Lung (tissue), 12 donors: Measurements from ENCODE around the gene RER1. TPM values are rescaled to one million over a fixed set of nuclear protein-coding genes. Genes with fewer than 3 reads are reported as not detected.
A peak's percentile ranks its signal among the peaks of the same experiment; 100 is the strongest.

Experiments used
- ATAC-seq: fragments of 200-7000 bp; cut with Tn5 transposase; one replicate; pipeline ENCODE4 v1.9.1; 2020; ENCODE audit warnings: moderate number of reproducible peaks; ENCODE audit not compliant: insufficient read depth, low FRiP score
- DNase-seq, 3 donors: peaks; one replicate each; pipeline ENCODE4 v3.0.0-alpha.2; 2013 to 2017
- H3K27ac ChIP-seq, 2 donors: one replicate each; pipeline ENCODE4 v1.5.1; 2013; ENCODE audit warnings: mild to moderate bottlenecking in 2 of 2, moderate library complexity in 2 of 2, control low read depth in 1 of 2, inconsistent platforms in 1 of 2, low read depth in 1 of 2, low read length in 1 of 2
- H3K27me3 ChIP-seq, 3 donors: one replicate each; pipeline ENCODE4 v1.5.1; 2013; ENCODE audit warnings: low read length in 2 of 3; ENCODE audit not compliant: control insufficient read depth in 3 of 3, insufficient read depth in 3 of 3
- H3K36me3 ChIP-seq, 4 donors: one replicate each; pipeline ENCODE4 v1.5.1; 2013; ENCODE audit warnings: low read length in 4 of 4, mild to moderate bottlenecking in 1 of 4, moderate library complexity in 1 of 4; ENCODE audit not compliant: control insufficient read depth in 4 of 4, insufficient read depth in 4 of 4
- H3K4me1 ChIP-seq, 5 donors: one replicate each; pipeline ENCODE4 v1.5.1; 2013; ENCODE audit warnings: low read length in 5 of 5, mild to moderate bottlenecking in 2 of 5, moderate library complexity in 1 of 5; ENCODE audit not compliant: control insufficient read depth in 5 of 5, insufficient read depth in 5 of 5
- H3K4me3 ChIP-seq: one replicate; pipeline ENCODE4 v1.5.1; 2013; ENCODE audit warnings: mild to moderate bottlenecking, control low read depth, moderate library complexity
- H3K9ac ChIP-seq, 2 donors: one replicate each; pipeline ENCODE4 v1.5.1; 2013; ENCODE audit warnings: low read length in 2 of 2, control low read depth in 1 of 2; ENCODE audit not compliant: insufficient read depth in 1 of 2
- H3K9me3 ChIP-seq, 4 donors: one replicate each; pipeline ENCODE4 v1.5.1; 2013; ENCODE audit warnings: low read length in 3 of 4, mild to moderate bottlenecking in 1 of 4, moderate library complexity in 1 of 4; ENCODE audit not compliant: control insufficient read depth in 4 of 4, insufficient read depth in 3 of 4
- CTCF ChIP-seq: IDR thresholded peaks from 2 replicates; pipeline ENCODE4 v1.5.1; 2012; ENCODE audit warnings: mild to moderate bottlenecking; ENCODE audit errors: control extremely low read depth, extremely low read depth
- WGBS, 2 donors: extraction: QIAGEN DNeasy Blood & Tissue Kit; methylation state at CpG; one replicate each; pipeline ENCODE4 v1.1.7; 2013; 5-methylcytosine and 5-hydroxymethylcytosine counted together
- polyA plus RNA-seq, 2 donors: library from polyadenylated mRNA; stranded (reverse); fragments of 200-250 nt; gene quantifications; one replicate each; pipeline ENCODE4 v1.2.1, GENCODE V29; 2013
- total RNA-seq, 2 donors: library from RNA; depleted of rRNA in 1 of 2; stranded (reverse); fragments of >200 nt in 1 of 2; gene quantifications; one replicate each; pipeline ENCODE4 v1.2.1, GENCODE V29; 2014 to 2021
- donor health status: control.
- donor health status: control.
- donor health status: Bipolar disorder and iron deficiency.
- donor health status: healthy.
- donor health status: DM: yes; HTN: yes; CAD: no.

RER1 gene
- total and polyA plus RNA-seq, 4 donors, result 71.7 to 134 (median 87.9) TPM

GRCh38 chr1:2445162-2445822, 53.7 kb downstream of the RER1 start:
- 64 to 72% methylated on average over 15 to 16 of the region's 16 CpGs for WGBS, 2 donors
- Histone ChIP-seq H3K36me3 (no peaks in the 10 kb centered on the region), H3K27ac (no peak overlapping the region), H3K27me3 (peaks cover 6 to 34% (median 30%) of the 10 kb centered on the region in 3 donors), H3K9me3 (peaks cover 0 to 4% (median 0%) of the 10 kb centered on the region in 4 donors), H3K9ac (no peak overlapping the region), H3K4me1 (peaks cover 0 to 17% (median 0%) of the 10 kb centered on the region in 5 donors), H3K4me3 (no peak overlapping the region)
- no peak for TF ChIP-seq CTCF
- no peak for ATAC-seq
- DNase-seq, result no peak

- no peak overlapping the region for H3K27ac ChIP-seq
- peaks cover 0 to 4% (median 0%) of the 10 kb centered on the region in 4 donors for H3K9me3 ChIP-seq
- no peak for TF ChIP-seq CTCF
- no peak for ATAC-seq
- H3K4me3 ChIP-seq, result no peak overlapping the region
- peaks cover 6 to 34% (median 30%) of the 10 kb centered on the region in 3 donors for H3K27me3 ChIP-seq
- WGBS, 2 donors, result 67 to 80% methylated on average over 15 of the region's 15 CpGs
- DNase-seq, result no peak
- H3K4me1 ChIP-seq, result peaks cover 0 to 17% (median 0%) of the 10 kb centered on the region in 5 donors
- no peak overlapping the region for H3K9ac ChIP-seq
- H3K36me3 ChIP-seq, result no peaks in the 10 kb centered on the region
Measured at GRCh38 chr1:2445823-2446215, 54.2 kb downstream of the RER1 start.

- peaks cover 6 to 34% (median 30%) of the 10 kb centered on the region in 3 donors for H3K27me3 ChIP-seq
- DNase-seq, result peak; percentile 28 to 39 (median 39)
- no peak overlapping the region for H3K27ac ChIP-seq
- H3K9ac ChIP-seq, result no peak overlapping the region
- no peak for ATAC-seq
- H3K4me1 ChIP-seq, result peaks cover 0 to 17% (median 0%) of the 10 kb centered on the region in 5 donors
- 19 to 46% methylated on average over 9 to 13 of the region's 13 CpGs for WGBS, 2 donors
- no peak overlapping the region for H3K4me3 ChIP-seq
- no peak for TF ChIP-seq CTCF
- peaks cover 0 to 4% (median 0%) of the 10 kb centered on the region in 4 donors for H3K9me3 ChIP-seq
- no peaks in the 10 kb centered on the region for H3K36me3 ChIP-seq
Measured at GRCh38 chr1:2446394-2446793, 54.8 kb downstream of the RER1 start.
